SK-N-MC (cell line): ENCODE measurements around the gene FDPS.

Experiments used
- DNase-seq: peaks from one replicate; pipeline ENCODE4 v3.0.0-alpha.2; 2011; ENCODE audit warnings: low read depth, low spot score
- H3K27ac ChIP-seq: fragments of 200-600 bp; sonication (generic); 2 replicates; pipeline ENCODE4 v1.5.1; 2016; ENCODE audit warnings: mixed run types
- H3K36me3 ChIP-seq: fragments of 200-600 bp; sonication (generic); 2 replicates; pipeline ENCODE4 v1.6.1; 2017; ENCODE audit warnings: antibody characterized with exemption, low read length, mixed read lengths; ENCODE audit not compliant: insufficient read depth
- H3K4me3 ChIP-seq: fragments of 200-600 bp; sonication (generic); 2 replicates; pipeline ENCODE4 v1.5.1; 2016
- H3K9ac ChIP-seq: fragments of 200-600 bp; sonication (generic); 2 replicates; pipeline ENCODE4 v1.8.0; 2017; ENCODE audit warnings: mixed run types, mixed read lengths; ENCODE audit not compliant: insufficient read length
- H3K9me3 ChIP-seq: fragments of 200-600 bp; sonication (generic); 2 replicates; pipeline ENCODE4 v1.6.1; 2017; ENCODE audit warnings: low read depth, mild to moderate bottlenecking, antibody characterized with exemption, low read length, moderate library complexity, mixed read lengths
- EZH2 ChIP-seq: fragments of 200-600 bp; sonication (generic); IDR thresholded peaks from one replicate; pipeline ENCODE4 v1.6.1; 2017; ENCODE audit warnings: antibody characterized with exemption
- FOXP2 ChIP-seq: optimal IDR thresholded peaks from 2 replicates; pipeline ENCODE3; 2011; ENCODE audit warnings: mild to moderate bottlenecking, moderate library complexity; ENCODE audit not compliant: insufficient read depth; ENCODE audit errors: extremely low read length, control extremely low read depth
- POLR2AphosphoS5 ChIP-seq: IDR thresholded peaks from 2 replicates; pipeline ENCODE4 v1.6.1; 2012; ENCODE audit warnings: mild to moderate bottlenecking, low read depth, low read length, borderline replicate concordance

FDPS gene

DNA sequence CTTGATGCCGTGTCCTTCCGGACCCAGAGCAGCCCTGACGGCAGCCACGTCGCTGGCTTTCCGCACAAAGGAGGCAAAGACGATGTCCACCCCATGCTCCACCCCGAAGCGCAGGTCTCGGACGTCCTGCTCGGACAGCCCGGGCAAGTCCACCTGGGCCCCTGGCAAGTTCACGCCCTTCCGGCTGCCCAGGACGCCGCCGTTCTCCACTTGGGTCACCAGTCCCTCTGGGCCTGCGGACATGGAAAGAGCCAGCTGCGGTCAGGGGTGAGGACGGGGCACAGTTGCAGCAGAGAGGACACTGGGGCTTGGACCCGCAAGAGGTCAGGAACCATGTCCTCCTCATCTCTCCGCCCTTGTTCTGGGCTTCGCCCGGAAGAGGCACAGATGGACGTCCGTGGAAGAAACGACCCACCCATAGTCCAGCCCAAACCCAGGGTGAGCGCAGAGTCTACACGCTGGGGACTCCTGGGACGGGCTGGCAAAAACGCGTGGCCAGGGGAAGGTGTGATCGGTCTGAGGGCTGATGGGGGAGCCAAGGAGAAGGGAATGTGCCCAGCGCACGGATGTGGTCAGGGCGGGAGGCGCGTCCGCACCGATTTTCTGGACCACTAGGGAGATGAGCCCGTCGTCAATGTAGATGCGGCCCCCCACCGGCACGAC lies 14.0 kb upstream of the FDPS start:
- no peak overlapping the region for H3K9ac ChIP-seq
- DNase-seq = no peak
- no peaks in the 10 kb centered on the region for H3K36me3 ChIP-seq
- no peak overlapping the region for H3K4me3 ChIP-seq
- no peak overlapping the region for H3K27ac ChIP-seq
- H3K9me3 ChIP-seq = no peaks in the 10 kb centered on the region
- TF ChIP-seq FOXP2 = no peak
- no peak for TF ChIP-seq EZH2
- no peak for TF ChIP-seq POLR2AphosphoS5

- Histone ChIP-seq H3K36me3 (no peaks in the 10 kb centered on the region), H3K27ac (no peak overlapping the region), H3K9ac (no peak overlapping the region), H3K9me3 (no peaks in the 10 kb centered on the region), H3K4me3 (no peak overlapping the region)
- no peak for DNase-seq
- TF ChIP-seq POLR2AphosphoS5 = no peak
Measured at GRCh38 chr1:155295183-155295941, 13.3 kb upstream of the FDPS start.

DNA sequence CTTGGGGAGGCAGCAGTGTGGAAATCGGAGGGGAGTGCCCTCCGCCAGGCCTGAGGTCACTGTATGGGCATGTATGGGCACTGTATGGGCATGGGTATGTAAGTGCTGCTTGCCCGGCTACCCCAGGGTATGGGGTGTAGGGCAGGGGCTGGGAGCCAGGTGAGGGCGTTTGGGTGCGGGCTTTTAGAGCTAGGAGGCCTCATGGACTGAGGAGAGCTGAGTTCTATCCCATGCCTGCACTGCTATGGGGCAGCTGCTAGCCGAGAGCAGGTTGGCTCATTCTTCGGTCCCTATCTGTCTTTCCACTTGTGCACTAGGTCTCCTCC lies 12.8 kb upstream of the FDPS start:
- Histone ChIP-seq H3K4me3 (no peak overlapping the region), H3K9ac (no peak overlapping the region), H3K27ac (no peak overlapping the region), H3K36me3 (no peaks in the 10 kb centered on the region), H3K9me3 (no peaks in the 10 kb centered on the region)
- TF ChIP-seq FOXP2 = no peak
- no peak for TF ChIP-seq EZH2
- no peak for TF ChIP-seq POLR2AphosphoS5
- no peak for DNase-seq

GRCh38 chr1:155296661-155297060 lies 12.0 kb upstream of the FDPS start:
- TF ChIP-seq POLR2AphosphoS5 = no peak
- TF ChIP-seq FOXP2 = no peak
- TF ChIP-seq EZH2 = no peak
- no peak overlapping the region for H3K27ac ChIP-seq
- H3K9ac ChIP-seq = no peak overlapping the region
- H3K36me3 ChIP-seq = no peaks in the 10 kb centered on the region
- no peak overlapping the region for H3K4me3 ChIP-seq
- no peak for DNase-seq
- H3K9me3 ChIP-seq = no peaks in the 10 kb centered on the region

DNA sequence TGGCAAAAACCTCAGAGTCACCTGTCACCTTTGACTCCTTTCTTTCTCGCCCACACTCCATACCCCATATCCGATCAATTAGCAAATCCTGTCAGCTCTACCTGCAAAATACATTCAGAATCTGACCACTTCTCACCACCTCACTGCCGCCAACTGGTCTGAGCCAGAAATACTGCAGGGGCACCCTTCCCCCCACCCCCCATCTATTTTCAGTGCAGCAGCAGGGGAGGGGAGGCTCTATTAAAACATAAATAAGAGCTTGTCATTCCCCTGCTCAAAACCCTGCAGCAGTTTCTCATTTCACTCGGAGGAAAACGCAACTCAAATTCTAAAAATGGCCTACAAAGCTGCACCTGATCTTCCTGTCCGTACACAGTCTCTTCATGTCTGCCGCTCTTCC lies 11.3 kb upstream of the FDPS start:
- Histone ChIP-seq H3K9me3 (no peaks in the 10 kb centered on the region), H3K36me3 (no peaks in the 10 kb centered on the region), H3K9ac (no peak overlapping the region), H3K4me3 (no peak overlapping the region), H3K27ac (no peak overlapping the region)
- no peak for DNase-seq
- no peak for TF ChIP-seq POLR2AphosphoS5
- no peak for TF ChIP-seq EZH2
- TF ChIP-seq FOXP2 = no peak

DNA sequence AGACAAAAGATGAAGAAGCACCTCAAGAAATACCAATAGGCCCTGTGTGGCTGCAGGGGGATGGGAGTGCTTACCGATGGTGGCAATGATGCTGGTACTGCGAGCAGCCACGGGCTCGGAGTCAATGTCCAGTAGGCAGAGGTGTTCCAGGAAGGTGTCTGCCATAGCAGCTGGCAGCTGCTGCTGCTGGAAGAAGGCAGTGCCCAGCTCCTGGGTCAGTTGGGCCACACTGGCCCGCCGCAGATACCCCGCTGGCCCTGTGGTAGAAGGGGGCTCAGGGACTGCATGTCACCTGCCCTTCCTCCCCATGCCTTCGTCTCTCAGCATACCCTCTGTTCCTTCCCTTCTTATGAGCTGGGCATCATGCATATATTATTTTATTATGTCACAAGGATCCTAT lies 8.6 kb upstream of the FDPS start:
- no peaks in the 10 kb centered on the region for H3K36me3 ChIP-seq
- H3K9ac ChIP-seq = no peak overlapping the region
- no peak overlapping the region for H3K27ac ChIP-seq
- DNase-seq = no peak
- TF ChIP-seq FOXP2 = no peak
- TF ChIP-seq EZH2 = no peak
- TF ChIP-seq POLR2AphosphoS5 = no peak
- H3K4me3 ChIP-seq = no peak overlapping the region
- H3K9me3 ChIP-seq = no peaks in the 10 kb centered on the region

DNA sequence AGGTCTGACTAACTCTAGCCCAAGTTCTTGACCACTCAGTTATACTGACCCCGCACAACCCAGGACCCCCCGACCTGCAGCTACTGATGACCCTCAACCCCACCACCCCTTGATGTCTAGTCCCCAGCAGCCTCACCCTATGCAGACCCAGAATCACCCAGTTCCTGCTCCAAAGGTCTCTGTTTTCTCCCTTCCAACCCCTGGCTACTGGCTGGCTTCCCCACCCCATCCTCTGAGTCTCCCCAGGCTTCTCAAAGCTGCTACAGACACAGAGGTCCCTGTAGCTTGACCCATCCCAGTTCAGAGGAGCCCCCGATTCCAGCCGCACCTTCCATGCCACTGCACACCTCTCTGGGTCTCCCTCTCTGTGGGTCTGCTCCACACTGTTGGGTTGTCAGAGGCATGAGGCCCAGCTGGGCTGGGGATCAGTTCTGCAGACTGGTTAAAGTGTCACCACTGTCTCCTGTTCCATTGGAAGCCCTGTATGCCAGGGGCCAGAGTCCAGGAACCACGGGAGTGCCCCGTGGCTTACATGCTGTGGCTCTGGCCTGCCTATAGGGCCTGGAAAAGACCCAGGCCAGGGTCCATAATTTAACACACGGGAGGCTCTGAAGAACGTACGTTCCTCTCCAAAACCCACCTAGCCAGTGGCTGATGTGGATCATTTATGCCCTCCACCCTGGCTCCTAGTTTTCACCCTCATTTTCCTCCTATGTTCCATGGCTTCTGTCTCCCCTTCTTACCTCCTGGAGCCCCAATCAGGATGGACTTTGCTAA lies 7.9 kb upstream of the FDPS start:
- no peak for DNase-seq
- Histone ChIP-seq H3K27ac (no peak overlapping the region), H3K9me3 (no peaks in the 10 kb centered on the region), H3K9ac (no peak overlapping the region), H3K36me3 (no peaks in the 10 kb centered on the region), H3K4me3 (no peak overlapping the region)
- no peak for TF ChIP-seq EZH2
- TF ChIP-seq POLR2AphosphoS5 = no peak
- no peak for TF ChIP-seq FOXP2

- Histone ChIP-seq H3K4me3 (no peak within 1 kb of the TSS), H3K27ac (no peak within 1 kb of the TSS), H3K9ac (no peak within 1 kb of the TSS), H3K36me3 (no peaks in the 10 kb centered on the region), H3K9me3 (no peaks in the 10 kb centered on the region)
- no peak for DNase-seq
- TF ChIP-seq EZH2 = no peak
- no peak for TF ChIP-seq FOXP2
- TF ChIP-seq POLR2AphosphoS5 = no peak
Measured at GRCh38 chr1:155301342-155301841, 7.3 kb upstream of the FDPS start, which contains the start of gene PKLR. PKLR (minus strand) TSS chr1:155301438; CDS start chr1:155301395, 43 bp downstream.
